Stomach (tissue), 4 donors: Measurements from ENCODE around the gene OGFOD2.

Experiments used
- CTCF ChIP-seq, 7 experiments: fragments of 450-650 bp in 4 of 7; fragments of 200-600 bp in 3 of 7; sonication (generic) in 3 of 7; IDR thresholded peaks; one replicate each; pipeline ENCODE4 v1.5.1; 2016 to 2019; ENCODE audit warnings: antibody characterized with exemption in 7 of 7, control low read depth in 2 of 7, mild to moderate bottlenecking in 1 of 7
- EP300 ChIP-seq: sonication (generic); formaldehyde crosslinking; IDR thresholded peaks from one replicate; pipeline ENCODE4 v1.6.1; 2017; ENCODE audit warnings: antibody characterized with exemption
- POLR2A ChIP-seq, 4 donors: fragments of 450-650 bp; IDR thresholded peaks; one replicate each; pipeline ENCODE4 v1.6.1; 2016; ENCODE audit warnings: antibody characterized with exemption in 4 of 4, control low read depth in 2 of 4, mild to moderate bottlenecking in 1 of 4, moderate library complexity in 1 of 4

DNA sequence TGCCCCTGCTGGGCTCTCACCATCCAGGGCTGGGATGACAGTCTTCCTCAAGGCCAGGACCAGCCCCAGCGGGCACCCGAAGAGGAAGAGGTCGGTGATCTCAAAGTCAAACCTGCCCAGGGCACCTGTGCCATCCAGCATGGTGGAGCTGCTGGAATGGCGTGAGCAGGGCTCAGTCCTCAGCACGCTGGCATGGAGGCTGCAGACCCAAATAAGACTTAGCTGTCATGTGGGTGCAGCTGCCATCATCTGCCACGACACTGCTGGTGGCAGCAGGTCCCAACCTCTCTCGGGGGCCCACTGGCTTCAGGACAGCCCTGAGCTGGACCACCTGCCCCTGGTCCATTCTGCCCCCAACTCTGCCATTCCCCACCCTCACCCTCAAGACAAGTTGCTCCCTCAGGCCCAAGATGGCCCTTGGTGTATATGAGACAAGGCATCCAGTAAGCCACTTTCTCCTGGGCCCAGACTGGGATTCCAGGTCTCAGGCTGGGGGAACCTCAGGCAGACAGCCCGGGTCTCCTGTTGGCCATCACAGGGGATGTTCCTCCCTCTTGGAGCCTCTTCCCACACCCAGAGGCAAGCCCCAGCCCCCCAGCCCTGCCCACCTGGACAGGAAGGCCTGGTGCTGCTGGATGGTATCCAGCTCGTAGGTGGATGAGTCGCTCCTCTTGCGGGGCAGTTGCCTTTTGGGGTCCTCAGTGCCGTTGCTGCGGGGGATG lies 19.9 kb downstream of the OGFOD2 start:
- TF ChIP-seq CTCF (IDR thresholded peaks at IDR 0.05) = no peak
- TF ChIP-seq POLR2A (IDR thresholded peaks at IDR 0.05) = no peak
- no peak for TF ChIP-seq EP300
